GM19328 (cell line): ENCODE results near the gene CRLF2.
"Not testable (repeated sequence)": the region's sequence is repeated elsewhere in the genome, so short reads cannot be mapped to it uniquely, and the experiment has no call there.

Experiments
- ATAC-seq: cut with Tn5 transposase; IDR thresholded peaks from one replicate; pipeline ENCODE4 v1.9.1; 2021; ENCODE audit warnings: mild to moderate bottlenecking, moderate library complexity; ENCODE audit not compliant: unreplicated experiment

CRLF2 gene

GRCh38 chrX:1215123-1215823 lies 2.8 kb upstream of the CRLF2 start:
- no peak for ATAC-seq

- ATAC-seq, result no peak
These were observed 1.5 kb upstream of the CRLF2 start for GRCh38 chrX:1213971-1214370.

DNA sequence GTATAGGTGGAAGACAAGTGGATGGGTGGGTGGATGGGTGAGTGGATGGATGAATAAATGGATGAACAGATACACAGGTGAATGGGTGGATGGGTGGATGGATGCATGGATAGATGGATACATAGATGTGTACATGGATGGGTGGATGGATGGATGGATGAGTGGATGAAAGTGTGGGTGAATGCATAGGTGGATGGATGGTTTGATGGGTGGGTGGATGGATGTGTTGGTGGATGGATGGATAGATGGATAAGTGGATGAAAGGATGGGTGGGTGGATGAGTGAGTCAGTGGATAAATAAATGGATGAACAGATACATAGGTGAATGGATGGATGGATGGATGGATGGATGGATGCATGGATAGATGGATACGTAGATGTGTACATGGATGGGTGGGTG lies 1.6 kb downstream of the CRLF2 start:
- no peak for ATAC-seq

GRCh38 chrX:1207496-1208025 lies 4.9 kb downstream of the CRLF2 start:
- ATAC-seq, result no peak

DNA sequence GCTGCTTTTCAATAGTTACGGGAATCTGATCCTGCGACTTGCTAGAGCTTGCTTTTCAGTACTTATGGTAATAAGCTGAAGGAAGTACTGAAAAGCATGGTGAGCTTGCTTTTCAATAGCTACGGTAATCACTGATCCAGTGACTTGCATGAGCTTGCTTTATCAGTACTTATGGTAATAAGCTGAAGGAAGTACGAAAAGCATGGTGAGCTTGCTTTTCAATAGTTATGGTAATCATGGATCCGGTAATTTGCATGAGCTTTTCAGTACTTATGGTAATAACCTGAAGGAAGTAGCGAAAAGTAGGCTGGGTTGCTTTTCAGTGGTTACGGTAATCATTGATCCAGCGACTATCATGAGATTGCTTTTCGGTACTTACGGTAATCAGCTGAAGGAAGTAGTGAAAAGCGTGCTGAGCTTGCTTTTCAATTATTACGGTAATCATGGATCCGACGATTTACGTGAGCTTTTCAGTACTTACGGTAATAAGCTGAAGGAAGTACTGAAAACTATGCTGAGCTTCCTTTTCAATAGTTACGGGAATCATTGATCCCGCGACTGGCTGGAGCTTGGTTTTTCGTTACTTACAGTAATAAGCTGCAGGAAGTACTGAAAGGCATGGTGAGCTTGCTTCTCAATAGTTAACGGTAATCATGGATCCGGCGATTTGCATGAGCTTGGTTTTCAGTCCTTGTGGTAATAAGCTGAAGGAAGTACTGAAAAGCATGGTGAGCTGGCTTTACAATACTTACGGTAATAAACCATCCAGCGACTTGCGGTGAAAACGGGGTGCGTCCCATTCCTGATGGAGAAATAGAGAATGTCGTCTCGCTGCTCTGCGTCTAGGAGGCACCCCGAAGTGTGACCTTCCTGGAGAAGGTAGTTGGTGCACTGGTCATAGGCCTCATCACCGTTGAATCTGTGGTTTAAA lies 6.5 kb downstream of the CRLF2 start:
- no peak for ATAC-seq

- ATAC-seq, result no peak
These were observed 10.2 kb downstream of the CRLF2 start for GRCh38 chrX:1202251-1202650.

DNA sequence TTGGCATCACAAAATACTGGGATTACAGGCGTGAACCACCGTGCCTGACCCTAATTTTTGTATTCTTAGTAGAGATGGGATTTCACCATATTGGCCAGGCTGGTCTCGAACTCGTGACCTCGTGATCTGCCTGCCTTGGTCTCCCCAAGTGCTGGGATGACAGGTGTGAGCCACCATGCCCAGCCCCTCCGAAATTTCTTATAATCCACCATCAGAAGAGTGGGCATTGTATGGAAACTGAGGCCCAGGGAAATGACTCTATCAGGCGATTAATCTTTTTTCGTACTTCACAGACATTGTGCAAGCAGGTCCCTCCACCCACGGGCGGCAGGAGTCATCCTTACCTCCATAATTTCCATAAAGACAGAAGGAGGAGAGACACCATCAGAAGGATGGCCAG lies 16.0 kb downstream of the CRLF2 start:
- ATAC-seq, result no peak

GRCh38 chrX:1192196-1192595 lies 20.3 kb downstream of the CRLF2 start:
- ATAC-seq, result not testable (repeated sequence)

DNA sequence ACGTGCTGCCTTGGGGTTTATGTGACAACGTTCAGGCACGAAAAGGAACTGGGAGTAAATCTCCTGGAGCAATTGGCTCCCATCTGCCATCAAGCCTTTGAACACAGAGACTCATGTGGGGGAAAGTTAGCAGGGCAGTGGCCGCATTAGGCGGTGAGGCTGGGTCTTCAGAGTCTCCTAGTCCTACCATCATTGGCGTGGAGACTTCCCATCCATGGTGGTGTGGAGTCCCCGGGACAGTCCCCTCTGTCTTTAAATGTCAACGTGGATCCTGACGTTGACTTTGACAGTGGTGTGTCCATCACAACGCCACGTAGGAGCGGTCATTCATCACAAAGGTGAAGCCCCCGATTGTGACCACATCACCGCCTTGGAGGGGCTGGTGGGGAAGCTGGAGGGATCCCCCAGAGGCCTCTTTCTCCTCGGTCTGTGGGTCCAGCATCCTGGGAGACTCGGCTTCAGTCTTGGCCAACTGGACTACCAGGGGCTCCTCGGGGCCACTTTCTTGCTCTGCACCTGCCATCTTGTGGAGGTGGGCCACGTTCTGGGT lies 21.8 kb downstream of the CRLF2 start:
- no peak for ATAC-seq

DNA sequence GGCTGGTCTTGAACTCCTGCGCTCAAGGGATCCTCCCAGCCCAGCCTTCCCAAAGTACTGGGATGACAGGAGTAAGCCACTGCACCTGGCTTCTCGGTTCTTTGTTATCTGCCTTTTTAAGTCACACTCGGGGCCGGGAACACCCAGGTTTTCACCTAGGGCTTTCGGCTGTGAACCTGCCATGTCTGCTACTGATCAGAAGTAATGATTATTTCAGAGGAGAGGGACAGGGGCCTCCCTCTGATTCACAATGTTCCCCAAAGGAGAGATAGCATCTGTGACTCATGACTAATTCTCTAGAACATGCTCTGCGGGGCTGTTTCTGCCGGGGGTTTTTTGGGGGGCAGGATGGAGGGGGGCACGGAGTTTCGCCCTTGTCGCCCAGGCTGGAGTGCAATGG lies 26.9 kb downstream of the CRLF2 start:
- ATAC-seq, result no peak

GRCh38 chrX:1182211-1182610 lies 30.2 kb downstream of the CRLF2 start:
- ATAC-seq, result no peak

- ATAC-seq, result not testable (repeated sequence)
These were observed 30.8 kb downstream of the CRLF2 start for GRCh38 chrX:1181661-1182060.

- no peak for ATAC-seq
These were observed 31.3 kb downstream of the CRLF2 start for GRCh38 chrX:1181170-1181569.

DNA sequence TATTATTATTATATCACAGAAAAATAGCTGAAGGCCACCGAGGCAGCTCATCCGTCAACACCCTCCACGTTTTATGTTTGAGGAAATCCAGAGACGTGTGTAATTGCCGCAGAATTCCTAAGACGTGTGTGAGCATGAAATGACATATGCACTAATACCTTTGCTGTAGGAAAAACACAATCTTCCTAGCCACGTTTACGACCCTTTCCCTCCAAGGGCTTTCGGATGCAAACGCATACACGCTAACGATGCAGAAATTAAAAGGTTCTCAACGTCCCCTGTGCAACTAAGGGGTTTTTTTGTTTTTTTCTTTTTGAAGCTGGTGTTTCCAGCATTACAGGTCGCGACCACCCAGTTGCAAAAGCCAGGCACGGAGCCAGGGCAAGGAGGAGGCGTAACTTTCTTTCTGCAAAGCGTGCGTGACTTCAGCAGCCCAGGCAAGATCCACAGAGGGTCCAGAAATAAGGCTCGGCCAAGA lies 33.8 kb downstream of the CRLF2 start:
- ATAC-seq, result no peak

DNA sequence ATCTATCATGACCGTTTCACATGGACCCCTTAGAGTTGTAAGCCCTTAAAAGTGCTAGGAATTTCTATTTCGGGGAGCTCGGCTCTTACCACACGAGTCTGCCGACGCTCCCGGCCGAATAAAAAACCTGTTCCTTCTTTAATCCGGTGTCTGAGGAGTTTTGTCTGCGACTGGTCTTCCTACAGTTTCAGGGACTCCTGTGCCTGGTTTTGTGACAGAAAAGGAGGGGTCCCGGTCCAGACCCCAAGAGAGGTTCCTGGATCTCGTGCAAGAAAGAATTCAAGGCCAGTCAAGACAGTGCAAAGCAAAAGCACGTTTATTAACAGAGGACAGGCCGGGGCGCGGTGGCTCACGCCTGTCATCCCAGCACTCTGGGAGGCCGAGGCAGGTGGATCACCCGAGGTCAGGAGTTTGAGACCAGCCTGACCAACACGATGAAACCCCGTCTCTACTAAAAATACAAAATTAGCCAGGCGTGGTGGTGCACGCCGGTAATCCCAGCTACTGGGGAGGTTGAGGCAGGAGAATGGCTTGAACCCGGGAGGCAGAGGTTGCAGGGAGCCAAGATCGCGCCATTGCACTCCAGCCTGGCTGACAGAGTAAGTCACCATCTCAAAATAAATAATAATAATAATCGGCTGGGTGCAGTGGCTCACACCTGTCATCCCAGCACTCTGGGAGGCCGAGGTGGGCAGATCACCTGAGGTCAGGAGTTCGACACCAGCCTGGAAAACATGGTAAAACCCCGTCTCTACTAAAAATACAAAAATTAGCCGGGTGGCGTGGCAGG lies 35.7 kb downstream of the CRLF2 start:
- ATAC-seq, result not testable (repeated sequence)

GRCh38 chrX:1174609-1175545 lies 37.6 kb downstream of the CRLF2 start:
- ATAC-seq, result not testable (repeated sequence)

DNA sequence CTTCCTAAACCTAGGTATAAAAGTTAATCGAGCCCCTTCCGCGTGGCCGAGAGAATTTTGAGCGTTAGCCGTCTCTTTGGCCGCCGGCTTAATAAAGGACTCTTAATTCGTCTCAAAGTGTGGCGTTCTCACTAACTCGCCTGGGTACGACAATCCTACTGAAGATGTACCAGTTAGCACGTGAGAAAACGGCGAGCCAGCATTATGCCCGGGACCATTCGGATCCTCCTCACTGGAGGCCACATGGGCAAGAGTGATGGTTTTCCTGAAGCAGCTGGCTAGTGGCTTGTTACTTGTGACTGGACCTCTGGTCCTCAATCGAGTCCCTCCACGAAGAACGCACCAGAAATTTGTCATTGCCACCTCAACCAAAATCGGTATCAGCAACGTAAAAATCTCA lies 39.0 kb downstream of the CRLF2 start:
- ATAC-seq, result not testable (repeated sequence)

- ATAC-seq, result no peak
These were observed 40.0 kb downstream of the CRLF2 start for GRCh38 chrX:1172496-1172895.

GRCh38 chrX:1171915-1172314 lies 40.5 kb downstream of the CRLF2 start:
- not testable (repeated sequence) for ATAC-seq
